ENCODE data around the gene SEC31B.

The SEC31B gene

GRCh38 chr10:100489396-100489795, 30.3 kb downstream of the SEC31B start:
- DNase-seq = no peak

GRCh38 chr10:100487529-100487928, 32.1 kb downstream of the SEC31B start:
- DNase-seq = no peak

GRCh38 chr10:100485801-100486495, 33.7 kb downstream of the SEC31B start:
- DNase-seq = no peak

- no peak for DNase-seq
Observed at GRCh38 chr10:100485366-100485765, 34.3 kb downstream of the SEC31B start.

DNA sequence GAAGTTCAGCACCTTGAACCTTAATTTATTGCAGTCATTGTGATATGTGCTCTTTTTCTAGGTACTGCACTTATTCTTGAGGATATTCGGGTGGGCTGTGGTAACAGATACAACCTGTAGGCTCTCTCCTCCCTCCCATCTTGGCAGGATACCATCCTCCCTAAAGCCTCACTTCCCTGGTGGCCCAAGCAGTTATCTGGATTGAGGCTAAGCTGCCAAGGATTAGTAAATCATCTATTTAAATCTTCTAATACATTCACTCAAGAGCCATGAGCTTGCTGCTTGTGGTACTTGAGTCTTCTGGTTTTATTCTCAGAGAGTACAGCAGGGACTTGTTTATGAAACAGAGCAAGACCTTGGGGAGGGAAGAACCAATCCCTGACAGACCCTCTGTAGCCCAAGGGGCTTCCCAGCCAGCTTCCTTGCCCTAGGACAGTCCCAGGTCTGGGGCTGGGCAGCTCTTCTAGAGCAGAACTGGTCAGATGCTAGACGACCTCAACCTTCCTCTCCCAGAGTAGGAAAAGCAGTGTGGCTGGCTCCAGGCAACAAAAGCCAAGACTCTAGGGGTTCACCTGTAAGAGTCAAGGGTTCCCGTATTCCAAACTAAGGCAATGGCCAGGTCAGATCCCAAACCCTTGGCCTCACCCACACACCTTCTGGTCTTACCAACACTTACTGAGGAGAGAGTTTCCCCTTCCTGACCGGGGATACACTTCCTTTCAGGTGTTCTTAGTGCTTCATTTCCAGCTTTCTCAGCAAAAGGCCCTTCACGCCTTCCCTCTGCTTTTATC, 35.6 kb downstream of the SEC31B start:
- DNase-seq = no peak

GRCh38 chr10:100482834-100483185, 36.9 kb downstream of the SEC31B start:
- no peak for DNase-seq

- no peak for DNase-seq
Observed at GRCh38 chr10:100482181-100482833, 37.4 kb downstream of the SEC31B start.

- DNase-seq = peak; percentile 50
Observed at GRCh38 chr10:100481462-100482081, 38.1 kb downstream of the SEC31B start.

- DNase-seq = no peak
Observed at GRCh38 chr10:100480002-100480401, 39.7 kb downstream of the SEC31B start.

- no peak for DNase-seq
Observed at GRCh38 chr10:100479037-100479436, 40.6 kb downstream of the SEC31B start.

GRCh38 chr10:100477970-100478369, 41.7 kb downstream of the SEC31B start:
- DNase-seq = no peak

- DNase-seq = no peak
Observed at GRCh38 chr10:100470367-100470766, 49.3 kb downstream of the SEC31B start.

DNA sequence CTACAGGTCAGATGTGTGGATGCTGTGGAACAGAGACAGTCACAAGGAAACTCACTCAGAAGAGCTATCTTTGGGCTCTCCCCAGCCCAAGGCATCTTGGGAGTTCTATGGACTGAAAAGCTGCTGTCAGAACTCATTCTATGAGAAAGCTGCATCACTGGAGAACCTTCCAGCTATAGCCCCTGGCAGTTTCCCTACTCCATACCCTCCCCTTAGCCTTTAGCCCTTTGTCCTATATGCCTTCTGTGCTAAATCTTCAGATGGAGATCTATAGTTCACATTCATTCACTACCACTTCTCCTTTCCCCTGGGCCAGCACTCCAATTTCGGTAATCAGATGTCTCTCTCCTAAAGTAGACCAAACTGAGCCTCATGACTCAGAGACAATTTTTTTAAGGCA, 49.9 kb downstream of the SEC31B start:
- DNase-seq = no peak

DNA sequence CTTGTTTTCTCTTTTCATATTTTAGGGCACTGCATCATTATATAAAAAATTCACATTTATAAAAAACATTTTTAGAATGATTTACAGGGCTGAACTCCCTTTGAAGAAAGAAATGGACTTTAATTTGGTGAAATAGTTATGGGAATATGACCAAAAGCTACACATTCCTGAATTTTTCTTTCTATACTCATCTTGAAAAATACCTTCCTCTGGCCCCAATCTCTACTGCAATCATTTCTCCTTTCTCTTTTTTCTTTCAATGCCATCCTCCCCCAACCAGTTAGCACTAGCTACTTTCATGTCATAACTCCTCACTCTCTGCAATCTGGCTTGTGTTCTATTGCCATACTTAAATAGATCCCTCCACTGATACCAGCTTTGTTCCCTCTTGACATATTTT, 50.7 kb downstream of the SEC31B start:
- DNase-seq = no peak

DNA sequence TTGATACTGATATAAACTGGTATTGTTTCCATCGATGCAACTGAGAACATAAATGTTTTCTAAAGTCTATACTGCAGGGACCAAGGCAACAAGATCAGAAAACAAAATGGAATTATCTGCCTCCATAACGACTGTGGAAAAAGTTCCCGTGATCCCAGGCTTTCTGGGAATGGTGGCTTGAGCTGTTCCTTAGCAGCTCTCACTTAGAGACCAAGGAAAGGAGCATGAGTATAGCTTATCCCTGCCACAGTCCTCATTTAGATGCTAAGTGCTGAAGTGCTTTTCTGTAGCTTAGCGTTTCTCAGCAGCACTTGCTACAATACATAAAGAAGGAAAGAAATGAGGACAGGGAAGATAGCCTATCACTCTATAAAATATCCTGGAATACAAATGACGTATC, 51.3 kb downstream of the SEC31B start:
- no peak for DNase-seq

DNA sequence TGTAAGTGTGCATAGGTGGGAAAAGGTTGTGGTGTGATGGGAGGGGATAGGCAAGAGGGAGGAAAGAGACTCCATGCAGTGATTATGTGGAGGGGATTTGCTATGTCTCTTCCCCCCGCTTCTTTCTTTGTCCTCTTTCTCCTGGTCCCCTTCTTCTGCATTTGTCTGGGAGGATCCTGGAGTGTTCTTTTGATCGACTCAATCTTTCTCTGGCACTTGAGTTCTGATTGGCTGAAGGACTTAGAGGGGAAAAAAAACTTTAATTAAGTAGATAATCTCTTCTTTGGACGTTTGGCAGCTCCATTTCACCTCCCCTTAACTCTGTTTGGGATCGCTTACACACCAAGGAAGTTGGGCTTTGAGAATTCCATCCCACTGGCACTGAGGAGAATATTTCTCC, 57.0 kb downstream of the SEC31B start, which contains the start of gene WNT8B:
TSS of gene WNT8B (plus strand) at position 301 of the 400 bp plus-strand sequence. CDS start 160 bp downstream, outside the sequence.
- no peak for DNase-seq

DNA sequence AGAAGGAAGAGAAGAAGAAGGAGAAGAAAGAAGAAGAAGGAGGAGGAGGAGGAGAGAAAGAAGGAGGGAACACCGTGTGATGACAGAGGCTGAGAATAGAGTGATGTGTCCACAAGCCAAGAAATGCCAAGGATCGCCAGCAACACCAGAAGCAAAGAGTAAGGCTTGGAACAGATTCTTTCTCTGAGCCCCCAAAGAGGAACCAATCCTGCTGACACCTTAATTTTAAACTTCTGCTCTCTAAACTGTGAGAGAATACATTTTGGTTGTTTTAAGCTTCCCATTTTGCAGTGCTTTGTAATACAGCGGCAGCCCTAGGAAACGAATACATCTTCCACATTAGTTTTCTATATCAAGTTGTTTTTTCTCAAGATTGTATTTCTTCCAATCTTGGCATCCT, 70.7 kb downstream of the SEC31B start:
- DNase-seq = no peak

DNA sequence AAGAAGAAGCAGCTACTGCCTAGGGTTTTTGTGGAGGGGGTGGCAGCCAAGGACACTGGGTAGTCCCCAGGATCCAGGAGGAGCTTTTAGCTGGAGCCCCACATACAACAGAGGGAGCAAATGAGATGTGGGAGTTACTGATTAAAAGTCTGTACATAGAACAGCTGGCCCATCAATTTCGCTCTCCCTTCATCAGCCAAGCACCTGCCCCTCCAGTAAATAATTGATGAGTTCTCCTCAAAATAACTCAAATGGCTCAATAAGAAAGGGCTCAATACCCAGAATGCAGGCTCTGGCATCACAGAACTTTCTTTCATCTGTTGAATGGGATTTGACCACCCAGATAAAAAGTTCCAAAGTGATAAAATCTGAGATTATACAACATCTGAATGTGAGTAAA, 72.0 kb downstream of the SEC31B start:
- DNase-seq = no peak

- no peak for DNase-seq
Observed at GRCh38 chr10:100446130-100446761, 73.4 kb downstream of the SEC31B start.

DNA sequence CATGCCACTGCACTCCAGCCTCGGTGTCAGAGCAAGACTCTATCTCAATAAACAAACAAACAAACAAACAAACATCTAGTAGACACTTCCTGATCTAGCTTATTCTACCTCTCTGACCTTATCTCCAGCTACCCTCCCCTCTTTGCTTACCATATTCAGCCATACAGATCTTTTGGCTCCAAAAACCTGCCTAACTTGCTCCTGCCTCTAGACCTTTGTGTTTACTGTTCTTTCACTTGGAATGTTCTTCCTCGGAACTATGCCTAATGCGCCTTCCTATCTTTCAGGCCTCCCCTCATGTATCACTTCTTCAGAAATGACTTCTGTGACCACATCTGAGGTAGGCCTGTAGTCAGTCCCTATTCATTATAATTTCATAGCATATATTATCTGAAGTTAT, 77.1 kb downstream of the SEC31B start:
- no peak for DNase-seq

DNA sequence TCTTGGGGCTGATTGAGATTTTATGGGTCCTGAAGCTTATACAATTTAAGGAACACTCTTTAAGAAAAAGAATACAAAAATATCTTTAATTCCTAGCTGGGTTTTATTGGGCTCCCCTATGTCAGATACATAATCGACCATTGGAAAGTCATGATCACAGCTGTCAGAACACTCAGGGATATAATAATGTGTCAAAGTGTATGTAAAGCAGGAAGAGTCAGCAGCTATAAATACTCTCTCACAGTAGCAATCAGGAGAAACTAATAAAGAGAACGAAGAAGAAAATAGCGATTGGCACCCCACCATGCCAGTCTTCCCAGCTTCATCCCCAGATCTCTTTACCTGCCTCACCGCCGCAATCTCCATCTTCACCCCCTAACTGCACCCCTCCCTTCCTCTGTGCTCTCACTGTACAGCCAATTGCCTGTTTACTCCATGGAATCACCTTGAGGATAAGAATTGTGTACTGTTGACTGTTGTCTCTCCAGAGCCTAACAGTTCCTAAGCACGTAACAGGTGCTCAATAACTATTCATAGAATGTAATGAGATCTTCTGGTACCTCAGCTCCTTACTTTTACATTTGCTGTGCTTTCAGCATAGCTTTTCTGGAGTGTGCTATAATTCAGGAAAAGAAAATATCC, 80.9 kb downstream of the SEC31B start:
- DNase-seq = no peak
